Astrocyte of the cerebellum (primary cell): ENCODE results near the gene HEPN1.

ENCODE experiments used
- DNase-seq: peaks from one replicate; pipeline ENCODE4 v3.0.0-alpha.2; 2011; ENCODE audit warnings: low read depth
- H3K4me3 ChIP-seq: 2 replicates; pipeline ENCODE4 v1.5.1; 2011; ENCODE audit warnings: mild to moderate bottlenecking, low read depth, low read length, moderate library complexity
- CTCF ChIP-seq: IDR thresholded peaks from 2 replicates; pipeline ENCODE4 v1.5.1; 2012; ENCODE audit warnings: low read length, low read depth, moderate library complexity, mild to moderate bottlenecking; ENCODE audit errors: missing control alignments
- in situ Hi-C: cut with HindIII; loops from 2 replicates; pipeline ENCODE4 v1.10.0; 2017; ENCODE audit warnings: low sequenced_read_pairs

The HEPN1 gene

GRCh38 chr11:124943741-124944140, 24.7 kb downstream of the HEPN1 start:
- H3K4me3 ChIP-seq: no peak overlapping the region
- in situ Hi-C loops: no loop called here
- no peak for DNase-seq
- no peak for TF ChIP-seq CTCF

GRCh38 chr11:124944565-124944964, 25.5 kb downstream of the HEPN1 start:
- TF ChIP-seq CTCF: no peak
- no peak overlapping the region for H3K4me3 ChIP-seq
- in situ Hi-C loops: no loop called here
- no peak for DNase-seq

- TF ChIP-seq CTCF: no peak
- DNase-seq: no peak
- H3K4me3 ChIP-seq: no peak overlapping the region
- in situ Hi-C loops: no loop called here
These were observed 26.8 kb downstream of the HEPN1 start for GRCh38 chr11:124945826-124946225.

- no peak for TF ChIP-seq CTCF
- in situ Hi-C loops: no loop called here
- H3K4me3 ChIP-seq: no peak overlapping the region
- no peak for DNase-seq
These were observed 27.7 kb downstream of the HEPN1 start for GRCh38 chr11:124946735-124947141.

- no peak overlapping the region for H3K4me3 ChIP-seq
- no peak for DNase-seq
- no peak for TF ChIP-seq CTCF
- in situ Hi-C loops: loop anchor here (25.0 kb wide), 1 partner anchor 462 kb away; no protein-coding TSS in a partner anchor
These were observed 31.7 kb downstream of the HEPN1 start for GRCh38 chr11:124950601-124951330.

GRCh38 chr11:124951341-124951740, 32.3 kb downstream of the HEPN1 start:
- no peak for DNase-seq
- H3K4me3 ChIP-seq: no peak overlapping the region
- in situ Hi-C loops: loop anchor here (25.0 kb wide), 1 partner anchor 461 kb away; no protein-coding TSS in a partner anchor
- TF ChIP-seq CTCF: no peak
